Activated T-cell treated with anti-CD3 and anti-CD28 coated beads for 24 hours (primary cell): Measurements from ENCODE around the gene CYP27A1.

Source experiments
- DNase-seq: peaks from one replicate; pipeline ENCODE4 v3.0.0-alpha.2; 2020; ENCODE audit warnings: low read depth

The CYP27A1 gene

GRCh38 chr2:218858671-218859555 is 77.0 kb downstream of the CYP27A1 start:
- DNase-seq = no peak

GRCh38 chr2:218859556-218859987 is 77.6 kb downstream of the CYP27A1 start, which contains the start of gene WNT6:
TSS of gene WNT6 (plus strand) at chr2:218859805. CDS start at chr2:218860038, 233 bp downstream.
- DNase-seq = no peak

GRCh38 chr2:218859988-218860831 is 78.3 kb downstream of the CYP27A1 start:
- no peak for DNase-seq

- DNase-seq = no peak
Observed at GRCh38 chr2:218860950-218861381, 79.0 kb downstream of the CYP27A1 start.

GRCh38 chr2:218861645-218862318 is 79.8 kb downstream of the CYP27A1 start:
- DNase-seq = no peak

GRCh38 chr2:218863021-218863520 is 81.1 kb downstream of the CYP27A1 start:
- DNase-seq = no peak
